ENCODE data around the gene RAB17. TPM values are rescaled to one million over a fixed set of nuclear protein-coding genes. Genes with fewer than 3 reads are reported as not detected.

The RAB17 gene
- total and polyA plus RNA-seq, 10 of the 15 experiments (the other 5 are each of a cell fraction or from before 2014, with no cell fraction given) = 0.07 to 1.4 (median 0.28) TPM; not detected in 3

GRCh38 chr2:237599465-237600110 lies 9.1 kb upstream of the RAB17 start:
- no peaks in the 10 kb centered on the region for H3K36me3 ChIP-seq (ENCODE audit: control insufficient read depth in 2 of 2, insufficient read depth in 2 of 2, low read length in 1 of 2)
- no peak overlapping the region for H3K27ac ChIP-seq (ENCODE audit: control insufficient read depth, insufficient read depth)
- H4K20me1 ChIP-seq (ENCODE audit: control insufficient read depth, insufficient read depth) = no peaks in the 10 kb centered on the region
- H3K4me3 ChIP-seq = no peak overlapping the region
- H3K27me3 ChIP-seq (replicated peaks in 1 of 2; ENCODE audit: control insufficient read depth in 2 of 2, insufficient read depth in 2 of 2, low read length in 1 of 2) = no peaks in the 10 kb centered on the region; a peak in 1 of 4 replicates
- 44% methylated on average over 9 of the region's 9 CpGs for WGBS (ENCODE audit: insufficient coverage, insufficient replicate concordance, low lambda C conversion rate, missing lambda C conversion rate)
- H3K4me1 ChIP-seq (ENCODE audit: control insufficient read depth, insufficient read depth, low read length) = peaks cover 8% of the 10 kb centered on the region
- in situ Hi-C loops (cut with MboI) = no loop called here
- SMC1A ChIA-PET (ENCODE audit: uncharacterized antibody, unreplicated experiment) = interaction anchor here (0.6 to 1.7 kb wide), 3 partner anchors 87 to 98 kb away, joined by 3 read pairs; no protein-coding TSS in a partner anchor
- BruUV-seq (replicated peaks) = no TSS peak
- H2AFZ ChIP-seq (ENCODE audit: control insufficient read depth, low read depth, low read length) = peak overlapping the region; percentile 16; the same call in 1 of the 2 replicates
- RAD21 ChIA-PET (ENCODE audit: unreplicated experiment) = interaction anchor here (1.1 to 1.6 kb wide), 3 partner anchors 56 to 92 kb away, joined by 3 to 6 read pairs (median 4); no protein-coding TSS in a partner anchor
- DNase-seq (ENCODE audit: low read depth, low spot score) = no peak
- intact Hi-C loops (cut with micrococcal nuclease; ENCODE audit: unreplicated experiment) = no loop called here
- TF ChIP-seq IKZF1 (conservative IDR thresholded peaks at IDR 0.05) (no peak), YBX1 (IDR thresholded peaks at IDR 0.05) (no peak), CHD4 (IDR thresholded peaks at IDR 0.05) (no peak)
- H3K9ac ChIP-seq (ENCODE audit: control insufficient read depth, insufficient read depth, low read length) = no peak overlapping the region
- POLR2A ChIA-PET = interaction anchor here (0.9 to 1.5 kb wide), 6 partner anchors 68 to 96 kb away, joined by 3 to 6 read pairs (median 3); no protein-coding TSS in a partner anchor
- H3K4me2 ChIP-seq (ENCODE audit: control insufficient read depth, insufficient read depth) = no peak overlapping the region
- H3K79me2 ChIP-seq (ENCODE audit: control insufficient read depth, insufficient read depth, low read length) = no peaks in the 10 kb centered on the region
- no peak for ATAC-seq
- CTCF ChIA-PET = interaction anchor here (0.9 to 1.2 kb wide), 2 partner anchors 108 to 146 kb away, joined by 3 to 4 read pairs; no protein-coding TSS in a partner anchor
- H3K9me3 ChIP-seq (replicated peaks; ENCODE audit: control insufficient read depth, insufficient read depth, low read length) = no peaks in the 10 kb centered on the region
- FAIRE-seq = no peak

- in situ Hi-C loops (cut with MboI) = no loop called here
- Histone ChIP-seq H3K9me3 (replicated peaks; ENCODE audit: control insufficient read depth, insufficient read depth, low read length) (no peaks in the 10 kb centered on the region), H2AFZ (ENCODE audit: control insufficient read depth, low read depth, low read length) (no peak overlapping the region), H3K36me3 (ENCODE audit: control insufficient read depth in 2 of 2, insufficient read depth in 2 of 2, low read length in 1 of 2) (no peaks in the 10 kb centered on the region), H3K27ac (ENCODE audit: control insufficient read depth, insufficient read depth) (no peak overlapping the region), H3K79me2 (ENCODE audit: control insufficient read depth, insufficient read depth, low read length) (no peaks in the 10 kb centered on the region), H3K4me2 (ENCODE audit: control insufficient read depth, insufficient read depth) (no peak overlapping the region), H4K20me1 (ENCODE audit: control insufficient read depth, insufficient read depth) (no peaks in the 10 kb centered on the region), H3K27me3 (replicated peaks in 1 of 2; ENCODE audit: control insufficient read depth in 2 of 2, insufficient read depth in 2 of 2, low read length in 1 of 2) (no peaks in the 10 kb centered on the region; a peak in 1 of 4 replicates), H3K4me3 (no peak overlapping the region), H3K9ac (ENCODE audit: control insufficient read depth, insufficient read depth, low read length) (no peak overlapping the region), H3K4me1 (ENCODE audit: control insufficient read depth, insufficient read depth, low read length) (peaks cover 4% of the 10 kb centered on the region)
- 38% methylated on average over 14 of the region's 14 CpGs for WGBS (ENCODE audit: insufficient coverage, insufficient replicate concordance, low lambda C conversion rate, missing lambda C conversion rate)
- CTCF ChIA-PET = interaction anchor here (0.9 kb wide), 1 partner anchor 147 kb away, joined by 4 read pairs; no protein-coding TSS in a partner anchor
- no peak for FAIRE-seq
- RAD21 ChIA-PET (ENCODE audit: unreplicated experiment) = interaction anchor here (1.6 kb wide), 1 partner anchor 26 kb away, joined by 4 read pairs; no protein-coding TSS in a partner anchor
- no peak for ATAC-seq
- intact Hi-C loops (cut with micrococcal nuclease; ENCODE audit: unreplicated experiment) = no loop called here
- no peak for DNase-seq (ENCODE audit: low read depth, low spot score)
- SMC1A ChIA-PET (ENCODE audit: uncharacterized antibody, unreplicated experiment) = no interaction called here
- no TSS peak for BruUV-seq (replicated peaks)
- POLR2A ChIA-PET = interaction anchor here (1.0 kb wide), 1 partner anchor 75 kb away, joined by 3 read pairs; no protein-coding TSS in a partner anchor
- no peak for TF ChIP-seq CBX5 (IDR thresholded peaks at IDR 0.05; ENCODE audit: low read depth)
- no peak for TF ChIP-seq PKNOX1 (IDR thresholded peaks at IDR 0.05)
- no peak for TF ChIP-seq FOXM1 (IDR thresholded peaks at IDR 0.05; ENCODE audit: low read depth, low read length)
- no peak for TF ChIP-seq MEF2A (IDR thresholded peaks at IDR 0.05; ENCODE audit: insufficient read depth, low read depth, low read length)
- no peak for TF ChIP-seq GABPA (IDR thresholded peaks at IDR 0.05; ENCODE audit: low read depth)
- TF ChIP-seq PAX5 (IDR thresholded peaks at IDR 0.05; ENCODE audit: borderline replicate concordance, low read depth, low read length) = no peak
- TF ChIP-seq, protein P1, sequence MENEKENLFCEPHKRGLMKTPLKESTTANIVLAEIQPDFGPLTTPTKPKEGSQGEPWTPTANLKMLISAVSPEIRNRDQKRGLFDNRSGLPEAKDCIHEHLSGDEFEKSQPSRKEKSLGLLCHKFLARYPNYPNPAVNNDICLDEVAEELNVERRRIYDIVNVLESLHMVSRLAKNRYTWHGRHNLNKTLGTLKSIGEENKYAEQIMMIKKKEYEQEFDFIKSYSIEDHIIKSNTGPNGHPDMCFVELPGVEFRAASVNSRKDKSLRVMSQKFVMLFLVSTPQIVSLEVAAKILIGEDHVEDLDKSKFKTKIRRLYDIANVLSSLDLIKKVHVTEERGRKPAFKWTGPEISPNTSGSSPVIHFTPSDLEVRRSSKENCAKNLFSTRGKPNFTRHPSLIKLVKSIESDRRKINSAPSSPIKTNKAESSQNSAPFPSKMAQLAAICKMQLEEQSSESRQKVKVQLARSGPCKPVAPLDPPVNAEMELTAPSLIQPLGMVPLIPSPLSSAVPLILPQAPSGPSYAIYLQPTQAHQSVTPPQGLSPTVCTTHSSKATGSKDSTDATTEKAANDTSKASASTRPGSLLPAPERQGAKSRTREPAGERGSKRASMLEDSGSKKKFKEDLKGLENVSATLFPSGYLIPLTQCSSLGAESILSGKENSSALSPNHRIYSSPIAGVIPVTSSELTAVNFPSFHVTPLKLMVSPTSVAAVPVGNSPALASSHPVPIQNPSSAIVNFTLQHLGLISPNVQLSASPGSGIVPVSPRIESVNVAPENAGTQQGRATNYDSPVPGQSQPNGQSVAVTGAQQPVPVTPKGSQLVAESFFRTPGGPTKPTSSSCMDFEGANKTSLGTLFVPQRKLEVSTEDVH (IDR thresholded peaks at IDR 0.05; ENCODE audit: low read depth, partially characterized antibody) = no peak
- TF ChIP-seq PML (IDR thresholded peaks at IDR 0.05; ENCODE audit: low read length) = no peak
- no peak for TF ChIP-seq RAD21 (IDR thresholded peaks at IDR 0.05; ENCODE audit: insufficient read depth, low read depth, low read length)
Observed at GRCh38 chr2:237598468-237599208, 8.1 kb upstream of the RAB17 start.

All from GM12878 (cell line).